HK-2 (cell line): ENCODE data around the gene MNT.

ENCODE experiments used
- DNase-seq: peaks from one replicate; pipeline ENCODE4 v3.0.0-alpha.2; 2018; ENCODE audit not compliant: unreplicated experiment

MNT gene

DNA sequence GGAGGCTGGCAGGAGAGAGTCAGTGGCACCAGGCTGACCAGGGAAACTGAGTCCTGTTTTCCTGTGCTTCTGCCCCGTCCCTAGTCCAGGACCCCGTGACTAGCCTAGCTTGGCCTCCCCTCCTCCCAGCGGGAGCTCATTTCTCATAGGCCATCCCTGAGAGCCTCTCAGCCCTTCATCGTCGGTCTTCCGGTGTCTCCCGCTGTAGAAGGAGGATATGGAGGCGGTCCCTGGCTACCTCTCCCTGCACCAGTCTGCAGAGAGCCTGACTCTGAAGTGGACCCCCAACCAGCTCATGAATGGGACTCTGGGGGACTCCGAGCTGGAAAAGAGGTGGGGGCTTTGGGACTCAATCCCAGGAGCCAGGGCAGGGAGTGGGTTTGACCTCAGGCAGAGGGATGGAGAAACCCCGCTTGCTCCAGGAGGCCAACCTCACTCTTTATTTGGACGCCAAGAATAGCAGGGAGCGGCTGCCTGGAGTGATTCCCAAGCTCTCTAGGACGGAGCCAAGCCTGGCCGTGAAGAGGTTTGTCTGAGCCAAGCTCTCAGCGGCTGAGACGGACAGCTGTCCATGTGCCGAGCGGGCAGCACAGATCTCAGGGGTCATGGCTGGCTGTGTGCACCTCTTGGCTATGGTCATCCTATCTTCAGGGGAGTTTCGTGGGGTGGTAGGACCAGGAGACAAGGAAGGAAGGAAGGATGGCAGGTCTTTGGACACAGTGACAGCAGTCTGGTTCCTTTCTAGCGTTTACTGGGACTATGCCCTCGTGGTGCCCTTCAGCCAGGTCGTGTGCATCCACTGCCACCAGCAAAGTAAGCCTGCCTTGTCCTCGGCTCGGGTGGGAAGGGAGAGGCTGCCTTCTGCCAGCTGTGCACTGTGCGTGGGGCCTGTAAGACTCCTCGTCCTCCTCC is 36.8 kb downstream of the MNT start:
- no peak for DNase-seq

DNA sequence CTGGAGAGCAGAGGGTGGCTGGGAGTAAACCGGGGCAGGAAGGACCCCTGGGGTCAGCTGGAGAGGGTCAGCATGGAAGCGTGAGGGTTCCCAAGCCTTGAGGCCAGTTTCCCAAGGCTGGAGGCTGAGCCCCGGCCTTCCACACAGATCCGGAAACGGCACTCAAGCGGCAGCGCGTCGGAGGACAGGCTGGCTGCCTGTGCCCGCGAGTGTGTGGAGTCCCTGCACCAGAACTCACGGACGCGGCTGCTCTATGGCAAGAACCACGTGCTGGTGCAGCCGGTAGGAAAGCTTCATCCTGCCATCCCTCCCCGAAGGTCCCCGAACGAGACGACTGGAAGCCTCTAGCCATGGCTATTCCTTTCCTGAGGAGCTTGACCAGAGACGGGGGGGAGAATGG is 37.5 kb downstream of the MNT start:
- no peak for DNase-seq

DNA sequence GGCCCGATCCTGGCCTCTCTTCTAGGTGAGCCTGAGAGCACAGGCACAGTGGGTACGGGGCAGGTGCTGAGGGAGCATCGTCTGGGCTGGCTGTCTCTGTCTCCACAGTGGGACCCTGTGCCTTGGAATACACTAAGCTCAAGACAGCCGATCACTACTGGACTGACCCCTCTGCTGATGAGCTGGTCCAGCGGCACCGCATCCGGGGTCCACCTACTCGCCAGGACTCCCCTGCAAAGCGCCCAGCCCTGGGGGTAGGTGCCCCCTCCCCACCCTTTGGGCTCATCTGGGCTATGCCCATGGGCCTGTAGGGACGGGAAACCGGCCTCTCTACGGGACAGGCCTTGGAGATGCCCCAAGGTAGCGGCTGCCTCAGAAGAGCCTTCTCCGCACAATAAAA is 38.0 kb downstream of the MNT start:
- no peak for DNase-seq

DNA sequence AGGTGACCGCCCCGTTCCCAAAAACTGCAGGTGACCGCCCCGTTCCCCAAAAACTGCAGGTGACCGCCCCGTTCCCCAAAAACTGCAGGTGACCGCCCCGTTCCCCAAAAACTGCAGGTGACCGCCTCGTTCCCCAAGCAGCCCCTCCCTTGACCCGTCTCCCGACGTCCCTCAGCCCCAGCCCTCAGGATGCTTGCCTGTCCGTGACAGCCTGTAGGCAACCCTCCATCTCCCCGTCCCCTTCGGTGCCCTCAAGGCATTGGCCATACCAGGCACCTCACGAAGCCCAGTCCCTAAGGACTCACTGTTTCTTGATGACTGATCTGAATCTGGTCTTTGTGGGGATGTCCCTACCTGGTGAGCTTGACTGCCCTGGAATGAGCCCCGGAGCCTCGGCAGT is 38.4 kb downstream of the MNT start:
- no peak for DNase-seq

DNA sequence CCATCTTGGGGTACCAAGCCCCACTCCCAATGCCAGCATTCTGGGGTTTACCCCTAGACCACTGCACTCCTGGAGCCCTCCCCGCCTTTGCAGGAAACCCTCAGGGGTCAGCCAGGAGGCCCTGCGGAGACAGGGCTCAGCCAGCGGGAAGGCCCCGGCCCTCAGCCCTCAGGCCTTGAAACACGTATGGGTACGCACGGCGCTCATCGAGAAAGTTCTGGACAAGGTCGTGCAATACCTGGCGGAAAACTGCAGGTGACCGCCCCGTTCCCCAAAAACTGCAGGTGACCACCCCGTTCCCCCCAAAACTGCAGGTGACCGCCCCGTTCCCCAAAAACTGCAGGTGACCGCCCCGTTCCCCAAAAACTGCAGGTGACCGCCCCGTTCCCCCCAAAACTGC is 38.8 kb downstream of the MNT start:
- no peak for DNase-seq

DNA sequence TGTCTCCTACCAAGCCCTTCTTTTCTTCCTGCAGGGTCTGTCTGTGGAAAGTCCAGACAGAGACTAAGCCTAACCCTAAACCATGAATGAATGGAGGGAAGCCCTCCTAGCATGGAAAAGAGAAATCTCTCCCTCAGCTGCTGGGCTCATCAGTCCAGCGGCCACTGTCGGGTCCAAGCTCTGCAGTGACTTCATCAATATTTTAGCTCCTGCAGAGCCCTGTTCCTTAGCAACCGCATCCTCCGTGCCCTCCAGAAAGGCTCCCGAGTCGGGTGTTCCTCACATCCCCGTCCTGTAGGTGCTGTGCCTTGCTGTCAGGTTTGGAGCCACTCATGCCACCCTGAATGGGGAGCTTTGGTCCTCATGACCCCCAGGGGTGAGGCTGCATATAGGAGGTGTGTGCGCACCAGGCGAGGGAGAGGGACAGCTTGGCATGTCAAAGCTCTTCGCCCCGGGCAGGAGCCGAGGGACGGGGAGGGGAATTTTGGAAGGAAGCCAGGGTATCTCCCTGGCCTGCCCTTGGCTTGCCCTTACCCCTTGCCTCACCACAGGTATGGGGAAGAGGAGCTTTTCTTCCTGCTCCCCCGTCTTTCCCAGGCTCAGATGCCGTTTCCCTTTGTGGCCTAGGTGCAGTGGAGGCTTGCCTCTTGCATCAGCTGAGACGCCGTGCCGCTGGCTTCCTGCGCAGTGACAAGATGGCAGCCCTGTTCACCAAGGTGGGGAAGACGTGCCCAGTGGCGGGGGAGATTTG is 39.7 kb downstream of the MNT start:
- DNase-seq: no peak

DNA sequence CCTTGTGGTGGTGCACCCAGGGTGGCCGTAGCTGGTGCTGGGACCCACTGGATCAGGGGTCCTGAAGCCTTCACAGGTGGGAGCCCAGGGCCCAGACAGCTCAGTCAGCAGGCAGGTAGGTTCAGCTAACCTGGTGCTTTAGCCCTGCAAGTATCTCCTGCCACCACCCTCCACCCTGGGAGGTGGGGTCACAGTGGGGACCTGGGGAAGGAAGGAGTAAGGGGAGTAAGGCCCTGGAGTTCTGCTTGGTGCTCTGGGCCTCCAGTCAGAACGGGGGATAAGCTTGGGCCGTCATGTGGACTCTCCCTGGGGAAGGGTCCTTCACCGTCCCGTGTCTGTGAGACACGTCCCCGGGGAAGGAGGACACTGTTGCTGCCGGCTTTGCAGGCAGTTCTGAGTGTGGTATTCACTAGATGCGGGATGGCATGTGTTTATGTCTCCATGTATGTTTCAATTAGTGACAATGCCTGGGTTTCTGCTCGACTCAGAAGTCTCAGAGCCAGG is 42.9 kb downstream of the MNT start:
- no peak for DNase-seq

DNA sequence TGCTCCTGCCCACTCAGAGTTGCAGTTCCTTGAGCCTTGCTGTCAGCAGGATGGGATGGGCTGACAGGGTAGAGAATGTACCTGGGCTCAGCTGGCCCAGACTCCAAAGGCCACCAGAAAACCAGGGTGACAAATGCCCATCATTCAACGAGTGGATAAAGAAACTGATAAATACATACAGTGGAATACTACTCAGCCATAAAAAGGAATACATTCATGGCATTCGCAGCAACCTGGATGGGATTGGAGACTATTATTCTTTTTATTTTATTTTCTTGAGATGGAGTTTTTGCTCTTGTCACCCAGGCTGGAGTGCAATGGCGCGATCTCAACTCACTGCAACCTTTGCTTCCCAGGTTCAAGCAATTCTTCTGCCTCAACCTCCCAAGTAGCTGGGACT is 43.6 kb downstream of the MNT start:
- DNase-seq: no peak

DNA sequence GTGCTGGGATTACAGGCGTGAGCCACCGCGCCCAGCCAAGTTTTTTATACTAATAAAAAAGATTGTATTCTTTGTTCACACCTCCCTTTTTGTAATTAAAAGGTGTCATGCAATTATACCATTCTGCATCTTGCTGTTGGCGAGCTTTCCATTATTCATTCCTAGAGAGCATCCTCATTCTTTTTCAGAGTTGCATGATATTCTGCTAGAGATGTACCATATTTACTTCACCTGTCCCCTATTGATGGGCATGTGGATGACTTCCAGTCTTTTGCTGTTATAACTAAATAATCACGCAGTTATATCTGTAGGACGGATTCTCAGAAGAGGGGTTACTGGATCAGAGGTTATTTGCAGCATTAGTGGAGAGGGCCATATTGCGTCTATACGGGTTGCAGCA is 46.5 kb downstream of the MNT start:
- DNase-seq: no peak

DNA sequence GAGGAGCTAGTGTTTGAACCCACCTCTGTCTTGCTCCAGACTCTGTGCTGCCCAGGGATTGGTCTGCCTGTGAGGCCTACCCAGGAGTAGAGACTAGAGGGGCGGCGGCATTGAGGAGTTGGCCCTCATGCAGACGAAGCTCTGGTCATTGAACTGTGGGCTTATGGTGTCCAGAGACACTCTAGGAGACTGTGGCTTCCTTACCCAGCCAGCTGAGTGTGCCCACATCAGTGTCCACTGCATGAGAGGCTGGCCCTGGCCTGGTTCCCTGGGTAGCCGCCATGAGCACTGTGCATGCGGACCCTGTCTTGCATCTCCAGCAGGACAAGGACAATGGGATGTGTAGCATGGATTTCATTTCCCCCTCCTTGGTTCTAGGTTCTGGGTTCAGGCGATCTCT is 49.6 kb downstream of the MNT start:
- DNase-seq: no peak

DNA sequence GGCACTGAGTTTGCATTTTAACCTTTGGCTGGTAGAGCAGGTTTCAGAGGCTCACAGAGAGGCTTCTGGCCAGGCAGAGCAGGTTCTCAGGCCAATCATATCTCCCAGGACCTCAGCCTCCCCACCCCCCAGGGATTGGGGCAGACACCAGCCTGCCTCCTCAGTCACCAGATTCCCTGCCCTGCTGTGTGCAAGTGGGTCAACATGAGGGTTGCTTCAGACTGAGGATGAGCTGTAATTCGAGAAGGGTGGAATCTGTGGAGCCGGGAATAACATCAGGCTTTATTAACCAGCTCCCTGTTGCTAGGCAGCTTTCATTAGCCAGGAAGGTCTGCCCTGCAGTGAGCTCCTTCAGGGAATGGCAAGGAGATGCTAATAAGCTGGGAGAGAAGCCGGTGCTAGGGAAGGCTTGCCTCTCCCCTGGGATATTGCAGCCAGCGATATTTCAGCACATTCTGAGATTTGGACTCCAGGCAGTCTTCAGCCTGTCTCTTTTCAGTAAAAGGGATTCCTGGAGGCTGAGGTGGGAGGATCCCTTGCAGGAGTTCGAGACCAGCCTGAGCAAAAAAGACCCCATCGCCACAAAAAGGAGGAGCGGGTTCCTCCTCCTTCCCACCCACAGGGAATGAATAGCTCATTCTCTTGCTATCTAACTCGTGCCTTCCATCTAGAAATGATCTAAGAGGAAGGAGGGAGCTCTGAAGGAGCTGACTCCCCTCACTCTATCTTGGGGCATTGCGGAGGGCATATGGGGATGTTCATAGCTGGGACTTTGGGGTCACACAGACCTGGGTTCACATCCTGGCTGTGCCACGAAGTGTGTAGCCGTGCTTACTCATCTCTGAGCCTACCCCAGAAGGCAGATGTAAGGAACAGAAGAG is 52.8 kb downstream of the MNT start:
- DNase-seq: peak; percentile 60

DNA sequence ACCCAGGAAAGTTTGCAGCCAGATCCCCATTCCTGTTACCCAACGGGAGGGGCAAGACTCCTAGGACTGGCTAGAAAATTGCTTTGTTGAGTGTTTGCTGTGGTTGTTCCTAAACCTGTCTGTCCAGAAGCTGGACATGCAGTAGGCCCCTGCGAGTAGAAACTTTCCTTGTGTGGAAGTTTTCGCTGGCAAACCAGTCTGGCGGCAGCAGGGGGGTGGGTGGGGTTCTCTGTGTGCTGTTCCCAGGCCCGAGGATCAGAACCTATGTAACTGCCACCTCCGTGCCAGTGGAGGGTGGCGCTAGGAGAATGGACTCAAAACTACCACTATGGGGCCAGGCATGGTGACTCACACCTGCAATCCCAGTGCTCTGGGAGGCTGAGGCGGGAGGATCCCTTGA is 54.4 kb downstream of the MNT start:
- no peak for DNase-seq

DNA sequence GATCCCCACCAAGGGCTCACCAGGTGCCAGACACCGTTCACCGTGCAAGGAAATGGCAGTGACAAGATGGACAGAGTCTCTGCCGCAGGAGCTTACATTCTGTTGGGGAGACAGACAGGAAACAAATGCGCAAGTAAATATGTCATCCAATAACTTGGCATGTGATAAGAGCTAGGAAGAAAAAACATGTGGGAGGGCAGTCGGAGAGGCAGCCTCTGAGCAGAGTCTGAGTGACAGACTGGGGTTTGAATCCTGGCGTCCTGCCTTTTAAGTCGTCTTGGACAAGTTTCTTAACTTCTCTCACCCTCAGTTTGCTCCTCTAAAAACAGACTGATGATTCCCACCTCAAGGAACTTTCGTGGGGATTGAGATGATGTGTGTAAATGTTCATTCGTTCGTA is 56.3 kb downstream of the MNT start:
- no peak for DNase-seq

DNA sequence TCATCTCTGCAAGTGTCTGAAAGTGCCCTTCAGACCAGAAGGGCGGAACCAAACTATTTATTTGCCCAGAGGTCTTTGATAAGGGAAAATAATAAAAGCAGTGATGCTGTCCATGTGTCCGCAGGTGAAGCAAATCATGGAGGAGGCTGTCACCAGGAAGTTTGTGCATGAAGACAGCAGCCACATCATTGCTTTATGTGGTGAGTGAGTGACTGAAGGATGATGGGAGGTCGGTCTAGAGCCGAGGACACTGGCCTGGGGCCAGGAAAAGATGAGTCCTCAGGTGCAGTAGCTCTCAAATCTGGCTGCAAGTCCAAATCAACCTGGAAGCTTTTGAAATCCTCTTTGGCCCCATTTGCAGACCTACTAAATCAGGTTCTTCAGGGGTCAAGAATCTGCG is 57.4 kb downstream of the MNT start:
- no peak for DNase-seq

DNA sequence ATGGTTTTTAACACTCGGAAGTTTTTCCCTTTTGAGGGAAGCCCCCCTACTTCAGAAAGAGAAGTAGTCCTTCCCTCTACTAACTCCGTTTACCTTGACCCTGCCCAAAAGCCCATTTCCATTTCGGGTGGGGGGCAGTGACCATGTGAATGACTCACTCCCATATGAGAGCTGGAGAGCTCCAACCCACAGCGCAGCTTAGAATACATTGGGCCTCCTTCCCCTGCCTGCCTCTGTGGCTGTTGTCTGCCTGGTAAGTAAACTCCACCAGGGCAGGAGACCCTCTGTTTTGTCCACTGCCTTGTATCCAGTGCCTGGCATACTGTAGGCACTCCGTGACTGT is 62.6 kb downstream of the MNT start:
- DNase-seq: no peak

DNA sequence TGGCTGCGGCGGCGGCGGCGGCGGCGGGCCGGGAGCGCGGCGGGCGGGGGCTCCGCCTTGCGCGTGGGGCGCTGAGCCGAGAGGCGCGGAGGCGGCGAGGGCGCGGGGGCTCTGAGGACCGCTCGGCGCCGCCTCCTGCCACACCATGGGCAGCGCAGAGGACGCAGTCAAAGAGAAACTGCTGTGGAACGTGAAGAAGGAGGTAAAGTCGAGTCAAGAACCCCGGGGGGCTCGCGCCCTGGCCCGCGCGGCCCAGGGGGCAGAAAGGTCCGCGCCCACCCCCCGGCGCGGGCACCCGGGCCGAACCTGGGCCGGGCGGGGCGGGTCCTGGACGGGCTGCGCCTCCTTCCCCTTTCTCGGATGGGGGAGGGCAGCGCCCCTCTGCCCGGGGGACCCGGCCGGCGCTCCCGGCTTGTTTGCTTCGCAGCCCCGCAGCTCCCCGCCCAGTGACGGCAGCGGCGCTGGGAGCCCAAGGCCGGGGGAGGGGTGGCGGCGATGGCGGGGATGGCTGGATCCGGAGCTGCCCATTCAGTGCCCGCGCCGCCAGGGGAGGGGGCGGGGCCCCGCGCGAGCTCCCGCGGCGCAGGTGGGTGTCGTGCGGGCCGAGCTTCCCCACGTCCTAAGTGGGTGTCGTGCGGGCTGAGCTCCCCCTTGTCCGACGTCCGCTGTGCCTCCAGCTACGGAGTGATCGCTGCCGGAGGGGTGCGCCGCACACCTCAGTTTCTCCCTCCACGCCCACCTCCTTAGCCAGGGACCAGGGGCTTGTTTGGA is 63.1 kb downstream of the MNT start:
- DNase-seq: peak; percentile 54

DNA sequence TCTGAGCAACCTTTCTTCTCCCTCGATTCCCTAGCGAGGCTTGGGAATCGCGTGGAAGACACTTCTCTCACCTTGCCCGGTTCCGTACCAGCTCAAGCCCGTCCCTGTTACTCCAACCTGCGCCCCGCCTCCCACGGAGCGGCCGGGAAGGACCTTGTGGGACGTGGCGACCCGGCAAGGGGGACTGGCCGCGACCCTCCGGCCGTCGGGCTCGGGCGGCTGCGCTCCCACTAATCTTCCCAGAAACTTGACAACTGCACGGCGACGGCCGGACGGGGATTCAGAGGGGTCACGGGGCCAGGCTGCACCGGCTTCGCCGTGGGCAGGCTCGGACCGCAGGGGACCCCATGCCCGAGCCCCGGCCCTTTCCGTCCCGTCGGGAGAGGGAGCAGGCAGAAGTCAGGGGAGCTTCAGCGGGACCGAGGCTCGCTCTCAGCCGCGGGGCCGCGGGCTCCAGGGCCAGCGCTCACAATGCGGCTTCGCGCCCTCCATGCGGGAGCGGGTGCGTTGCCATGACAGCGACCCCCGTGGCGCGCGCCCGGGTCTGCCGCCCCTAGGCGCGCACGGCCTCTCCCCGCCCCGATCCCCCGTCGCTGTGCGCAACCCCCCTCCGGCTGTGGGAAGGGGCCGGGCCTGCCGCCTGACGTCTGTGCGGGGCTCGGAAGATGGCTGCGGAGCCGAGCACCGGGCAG is 63.9 kb downstream of the MNT start, which contains the start of gene SGSM2:
Gene SGSM2, plus strand, starts transcription at position 650 of the 692 bp plus-strand sequence. CDS start 188 bp downstream, outside the sequence.
- peak; percentile 56 for DNase-seq

DNA sequence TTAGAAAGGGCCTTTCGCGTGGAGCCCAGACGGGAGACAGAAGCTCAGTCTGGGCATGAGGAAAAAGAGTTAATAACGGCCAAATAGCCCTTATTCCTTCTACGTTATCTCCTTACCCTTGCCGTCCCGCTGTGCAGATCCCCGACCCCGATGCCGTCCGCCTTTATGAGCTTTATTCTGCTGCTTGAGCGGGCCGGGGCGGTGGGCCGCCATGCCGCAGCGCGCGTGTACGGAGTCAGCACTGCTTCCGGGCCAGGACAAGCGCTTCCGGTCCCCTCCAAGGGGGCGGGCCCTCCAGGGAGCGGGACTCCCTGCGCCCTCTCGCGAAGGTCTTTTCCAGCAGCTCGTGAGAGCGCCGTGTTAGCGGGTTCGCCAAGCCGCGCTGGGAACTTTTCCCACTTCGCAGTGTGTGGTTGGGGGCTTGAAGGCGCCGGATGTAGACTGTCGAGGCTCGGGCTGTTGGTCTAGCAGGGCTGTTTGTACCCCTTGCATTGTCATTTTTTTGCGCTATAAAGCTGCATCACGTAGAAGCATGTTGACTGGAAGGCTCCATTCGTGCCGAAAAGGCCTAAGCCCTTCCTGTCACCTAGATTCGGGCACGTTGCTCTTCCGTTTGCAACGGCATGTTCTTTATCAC is 64.5 kb downstream of the MNT start, which contains the start of gene TSR1:
Gene TSR1, minus strand, starts transcription at position 243 of the 637 bp plus-strand sequence. Its CDS starts 30 bp downstream, at position 213.
- DNase-seq: peak; percentile 90

DNA sequence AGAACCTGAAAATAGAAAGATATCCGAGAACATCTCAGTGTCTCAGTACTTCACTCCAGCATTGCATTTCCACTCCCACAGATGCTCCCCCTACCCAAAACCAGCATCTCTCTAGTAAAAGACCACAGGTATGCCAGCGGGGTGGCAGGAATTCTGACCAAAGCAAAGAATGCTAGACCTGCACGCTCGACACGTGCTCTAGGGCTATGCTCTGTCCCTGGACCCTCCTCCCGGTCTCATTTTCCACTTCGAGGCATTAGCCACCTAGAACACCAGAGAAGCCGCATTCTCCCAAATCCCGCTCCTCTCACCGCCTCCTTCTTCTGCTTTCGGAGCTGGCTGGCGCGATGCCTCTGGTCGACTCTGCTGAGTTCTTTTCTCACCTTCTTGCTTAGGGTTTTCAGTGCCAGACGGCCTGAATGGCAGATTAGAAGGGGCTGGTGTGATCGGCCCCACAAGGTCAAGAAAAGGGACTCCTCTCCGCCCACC is 65.1 kb downstream of the MNT start:
- DNase-seq: peak; percentile 48
